Panc1 (cell line): ENCODE measurements around the gene NINL. TPM values are rescaled to one million over a fixed set of nuclear protein-coding genes. Genes with fewer than 3 reads are reported as not detected.

Experiments
- ATAC-seq: fragments of 200-7000 bp; cut with Tn5 transposase; 2 replicates; pipeline ENCODE4 v1.9.1; 2020; ENCODE audit warnings: mild to moderate bottlenecking, moderate library complexity
- BruUV-seq: library from RNA; stranded (reverse); fragments of 400-500 nt; replicated peaks from 2 replicates; lab custom pipeline; 2021; lab: Mats Ljungman, UMichigan
- CTCF ChIA-PET: fragments of 300-600 bp; sonication (Branson Sonifier 250); formaldehyde crosslinking; loops from one replicate; lab custom pipeline; 2022; ENCODE audit warnings: antibody characterized with exemption; lab: Charles Lee
- POLR2A ChIA-PET: fragments of 300-600 bp; sonication (Branson Sonifier 250); formaldehyde crosslinking; loops from one replicate; lab custom pipeline; 2022; ENCODE audit warnings: antibody characterized with exemption; lab: Charles Lee
- DNase-seq: peaks from one replicate; pipeline ENCODE4 v3.0.0-alpha.2; 2010; ENCODE audit warnings: low read depth, low spot score
- H3K27ac ChIP-seq: 2 replicates; pipeline ENCODE4 v1.5.1; 2011; ENCODE audit warnings: mild to moderate bottlenecking, low read length, inconsistent platforms
- H3K27me3 ChIP-seq: fragments of 200-500 bp; sonication (Bioruptor generic); 2 replicates; pipeline ENCODE4 v1.6.0; 2014; ENCODE audit warnings: low read length, inconsistent platforms; ENCODE audit not compliant: control insufficient read depth, insufficient read depth
- H3K36me3 ChIP-seq: fragments of 200-500 bp; sonication (Bioruptor generic); 2 replicates; pipeline ENCODE4 v1.5.1; 2014; ENCODE audit warnings: inconsistent platforms, mild to moderate bottlenecking, low read length, moderate library complexity; ENCODE audit not compliant: control insufficient read depth, insufficient read depth
- H3K4me1 ChIP-seq: 2 replicates; pipeline ENCODE4 v1.5.1; 2011; ENCODE audit warnings: inconsistent platforms, mild to moderate bottlenecking, low read length, moderate library complexity; ENCODE audit not compliant: control insufficient read depth, insufficient read depth
- H3K4me3 ChIP-seq, 2 experiments: 2 replicates each; pipeline ENCODE4 v1.5.1; 2011 to 2012; ENCODE audit warnings: low read depth in 2 of 2, low read length in 2 of 2, mild to moderate bottlenecking in 2 of 2, inconsistent platforms in 1 of 2, moderate library complexity in 1 of 2
- H3K9me3 ChIP-seq: fragments of 200-500 bp; sonication (Bioruptor generic); 2 replicates; pipeline ENCODE4 v1.5.1; 2014; ENCODE audit warnings: low read depth, mild to moderate bottlenecking, inconsistent platforms, low read length, moderate library complexity; ENCODE audit not compliant: control insufficient read depth, insufficient read depth
- POLR2AphosphoS5 ChIP-seq: IDR thresholded peaks from 2 replicates; pipeline ENCODE4 v1.6.1; 2012; ENCODE audit warnings: mild to moderate bottlenecking, low read depth, low read length, moderate library complexity
- SIN3A ChIP-seq: IDR thresholded peaks from 2 replicates; pipeline ENCODE4 v1.6.1; 2012; ENCODE audit warnings: low read depth, mild to moderate bottlenecking, low read length, moderate library complexity, borderline replicate concordance; ENCODE audit not compliant: insufficient read depth
- TCF7L2 ChIP-seq: IDR thresholded peaks from 2 replicates; pipeline ENCODE4 v1.6.1; 2011; ENCODE audit warnings: mild to moderate bottlenecking, low read depth, low read length, inconsistent platforms
- in situ Hi-C: cut with HindIII; loops from 2 replicates; pipeline ENCODE4 v1.10.0; 2016; ENCODE audit warnings: low sequenced_read_pairs, low pct_unique_long_range_greater_than_20kb
- intact Hi-C: fragments of 100-400 bp; cut with micrococcal nuclease; formaldehyde crosslinking; loops from one replicate; pipeline ENCODE4 v1.10.0; 2022; ENCODE audit not compliant: unreplicated experiment
- total RNA-seq: library from RNA; stranded (reverse); gene quantifications from one replicate; pipeline ENCODE4 v1.2.1, GENCODE V29; 2021; ENCODE audit not compliant: unreplicated experiment
- TF ChIP-seq, protein P1 (sequence below): fragments of 450-650 bp; IDR thresholded peaks from 2 replicates; pipeline ENCODE4 v1.5.1; 2017; ENCODE audit warnings: mild to moderate bottlenecking
- TF ChIP-seq, protein P2 (sequence below), 2 experiments: IDR thresholded peaks; 2 replicates each; pipeline ENCODE4 v1.6.1; 2011 to 2012; ENCODE audit warnings: low read depth in 2 of 2, control low read depth in 1 of 2, low read length in 1 of 2, mild to moderate bottlenecking in 1 of 2, moderate library complexity in 1 of 2; ENCODE audit not compliant: insufficient read depth in 1 of 2

Gene NINL
- total RNA-seq, 1 experiment from 2014 or later = 25.0 TPM

DNA sequence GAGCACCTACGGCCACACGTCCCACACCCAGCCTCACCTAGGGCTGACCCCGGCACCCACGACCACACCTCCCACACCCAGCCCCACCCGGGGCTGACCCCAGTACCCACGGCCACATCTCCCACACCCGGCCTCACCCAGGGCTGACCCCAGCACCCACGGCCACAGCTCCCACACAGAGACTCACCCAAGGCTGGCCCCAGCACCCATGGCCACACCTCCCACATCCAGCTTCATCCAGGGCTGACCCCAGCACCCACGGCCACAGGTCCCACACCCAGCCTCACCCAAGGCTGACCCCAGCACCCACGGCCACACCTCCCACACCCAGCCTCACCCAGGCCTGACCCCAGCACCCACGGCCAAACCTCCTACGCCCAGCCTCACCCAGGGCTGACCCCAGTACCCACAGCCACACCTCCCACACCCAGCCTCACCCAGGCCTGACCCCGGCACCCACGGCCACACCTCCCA is 36.7 kb downstream of the NINL start:
- Histone ChIP-seq H3K36me3 (no peaks in the 10 kb centered on the region), H3K9me3 (no peaks in the 10 kb centered on the region), H3K27ac (no peak overlapping the region), H3K4me1 (peaks cover 9% of the 10 kb centered on the region), H3K4me3 (no peak overlapping the region), H3K27me3 (no peaks in the 10 kb centered on the region)
- DNase-seq (no peak), ATAC-seq (no peak)
- intact Hi-C loops (no loop called here), in situ Hi-C loops (no loop called here)
- CTCF ChIA-PET = interaction anchor here (0.7 kb wide), 1 partner anchor 212 kb away, joined by 7 read pairs; no protein-coding TSS in a partner anchor
- TF ChIP-seq TCF7L2 (no peak), POLR2AphosphoS5 (no peak), SIN3A (no peak)
- TF ChIP-seq, protein P1, sequence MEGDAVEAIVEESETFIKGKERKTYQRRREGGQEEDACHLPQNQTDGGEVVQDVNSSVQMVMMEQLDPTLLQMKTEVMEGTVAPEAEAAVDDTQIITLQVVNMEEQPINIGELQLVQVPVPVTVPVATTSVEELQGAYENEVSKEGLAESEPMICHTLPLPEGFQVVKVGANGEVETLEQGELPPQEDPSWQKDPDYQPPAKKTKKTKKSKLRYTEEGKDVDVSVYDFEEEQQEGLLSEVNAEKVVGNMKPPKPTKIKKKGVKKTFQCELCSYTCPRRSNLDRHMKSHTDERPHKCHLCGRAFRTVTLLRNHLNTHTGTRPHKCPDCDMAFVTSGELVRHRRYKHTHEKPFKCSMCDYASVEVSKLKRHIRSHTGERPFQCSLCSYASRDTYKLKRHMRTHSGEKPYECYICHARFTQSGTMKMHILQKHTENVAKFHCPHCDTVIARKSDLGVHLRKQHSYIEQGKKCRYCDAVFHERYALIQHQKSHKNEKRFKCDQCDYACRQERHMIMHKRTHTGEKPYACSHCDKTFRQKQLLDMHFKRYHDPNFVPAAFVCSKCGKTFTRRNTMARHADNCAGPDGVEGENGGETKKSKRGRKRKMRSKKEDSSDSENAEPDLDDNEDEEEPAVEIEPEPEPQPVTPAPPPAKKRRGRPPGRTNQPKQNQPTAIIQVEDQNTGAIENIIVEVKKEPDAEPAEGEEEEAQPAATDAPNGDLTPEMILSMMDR = no peak
- TF ChIP-seq, protein P2, sequence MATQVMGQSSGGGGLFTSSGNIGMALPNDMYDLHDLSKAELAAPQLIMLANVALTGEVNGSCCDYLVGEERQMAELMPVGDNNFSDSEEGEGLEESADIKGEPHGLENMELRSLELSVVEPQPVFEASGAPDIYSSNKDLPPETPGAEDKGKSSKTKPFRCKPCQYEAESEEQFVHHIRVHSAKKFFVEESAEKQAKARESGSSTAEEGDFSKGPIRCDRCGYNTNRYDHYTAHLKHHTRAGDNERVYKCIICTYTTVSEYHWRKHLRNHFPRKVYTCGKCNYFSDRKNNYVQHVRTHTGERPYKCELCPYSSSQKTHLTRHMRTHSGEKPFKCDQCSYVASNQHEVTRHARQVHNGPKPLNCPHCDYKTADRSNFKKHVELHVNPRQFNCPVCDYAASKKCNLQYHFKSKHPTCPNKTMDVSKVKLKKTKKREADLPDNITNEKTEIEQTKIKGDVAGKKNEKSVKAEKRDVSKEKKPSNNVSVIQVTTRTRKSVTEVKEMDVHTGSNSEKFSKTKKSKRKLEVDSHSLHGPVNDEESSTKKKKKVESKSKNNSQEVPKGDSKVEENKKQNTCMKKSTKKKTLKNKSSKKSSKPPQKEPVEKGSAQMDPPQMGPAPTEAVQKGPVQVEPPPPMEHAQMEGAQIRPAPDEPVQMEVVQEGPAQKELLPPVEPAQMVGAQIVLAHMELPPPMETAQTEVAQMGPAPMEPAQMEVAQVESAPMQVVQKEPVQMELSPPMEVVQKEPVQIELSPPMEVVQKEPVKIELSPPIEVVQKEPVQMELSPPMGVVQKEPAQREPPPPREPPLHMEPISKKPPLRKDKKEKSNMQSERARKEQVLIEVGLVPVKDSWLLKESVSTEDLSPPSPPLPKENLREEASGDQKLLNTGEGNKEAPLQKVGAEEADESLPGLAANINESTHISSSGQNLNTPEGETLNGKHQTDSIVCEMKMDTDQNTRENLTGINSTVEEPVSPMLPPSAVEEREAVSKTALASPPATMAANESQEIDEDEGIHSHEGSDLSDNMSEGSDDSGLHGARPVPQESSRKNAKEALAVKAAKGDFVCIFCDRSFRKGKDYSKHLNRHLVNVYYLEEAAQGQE (IDR thresholded peaks at IDR 0.05; ENCODE audit: insufficient read depth in 1 of 2, low read depth in 2 of 2, low read length in 1 of 2) = no peak
- POLR2A ChIA-PET = no interaction called here
- no TSS peak for BruUV-seq

DNA sequence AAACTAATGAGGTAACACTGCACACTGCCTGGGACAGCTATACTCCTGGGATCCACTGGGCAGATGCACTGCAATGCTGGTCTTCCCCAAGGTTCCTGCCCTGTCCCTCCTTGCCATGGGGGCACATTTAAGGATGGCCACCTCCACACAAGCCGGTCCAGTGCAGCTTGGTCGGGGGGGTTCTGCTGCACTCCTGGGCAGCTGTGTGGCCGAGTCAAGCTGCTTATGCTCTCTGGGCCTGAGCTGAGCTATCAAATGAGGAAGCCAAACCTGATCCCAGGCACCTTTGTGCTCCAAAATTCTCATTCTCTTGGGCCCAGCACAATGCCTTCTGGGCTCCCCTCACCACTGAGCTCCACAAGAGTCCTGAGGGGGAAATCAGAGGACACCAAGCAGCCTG is 37.3 kb downstream of the NINL start:
- Histone ChIP-seq H3K36me3 (no peaks in the 10 kb centered on the region), H3K27ac (no peak overlapping the region), H3K4me3 (no peak overlapping the region), H3K4me1 (peaks cover 9% of the 10 kb centered on the region), H3K9me3 (no peaks in the 10 kb centered on the region), H3K27me3 (no peaks in the 10 kb centered on the region)
- TF ChIP-seq POLR2AphosphoS5 (no peak), SIN3A (no peak), TCF7L2 (no peak)
- TF ChIP-seq, protein P1 = no peak
- TF ChIP-seq, protein P2 (IDR thresholded peaks at IDR 0.05; ENCODE audit: insufficient read depth in 1 of 2, low read depth in 2 of 2, low read length in 1 of 2) = no peak
- in situ Hi-C loops (no loop called here), intact Hi-C loops (no loop called here)
- DNase-seq = no peak
- BruUV-seq = no TSS peak
- ATAC-seq = peak; percentile 36; the same call in 1 of the 2 replicates
- POLR2A ChIA-PET = no interaction called here
- CTCF ChIA-PET = no interaction called here
